ENCODE results near the gene PSEN1.

Gene PSEN1

DNA sequence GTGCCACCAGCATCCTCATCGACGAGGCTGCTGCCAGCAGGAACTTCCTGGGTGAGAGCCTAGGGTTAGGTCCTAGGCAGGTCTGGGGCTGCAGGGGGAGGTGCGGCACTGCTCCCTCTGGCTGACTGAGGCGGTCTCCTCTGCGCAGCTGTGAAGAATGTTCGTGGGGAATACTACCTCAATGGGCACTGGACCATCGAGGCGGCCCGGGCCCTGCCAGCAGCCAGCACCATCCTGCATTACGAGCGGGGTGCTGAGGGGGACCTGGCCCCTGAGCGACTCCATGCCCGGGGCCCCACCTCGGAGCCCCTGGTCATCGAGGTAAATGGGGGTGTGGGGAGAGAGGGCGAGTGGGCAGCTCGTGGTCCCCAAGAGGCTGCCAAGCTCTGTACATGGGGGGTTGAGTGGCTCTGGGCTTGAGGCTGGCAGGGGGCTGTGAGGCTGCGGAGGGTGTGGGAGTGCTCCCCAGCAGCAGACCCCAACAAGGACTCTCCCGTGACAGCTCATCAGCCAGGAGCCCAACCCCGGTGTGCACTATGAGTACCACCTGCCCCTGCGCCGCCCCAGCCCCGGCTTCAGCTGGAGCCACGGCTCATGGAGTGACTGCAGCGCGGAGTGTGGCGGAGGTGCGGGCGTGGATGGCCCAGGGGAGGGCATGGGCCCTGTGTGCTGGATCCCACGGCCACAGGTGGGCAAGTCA lies 115.4 kb downstream of the PSEN1 start:
- in situ Hi-C loops (cut with MboI; ENCODE audit: low sequenced_read_pairs): no loop called here

DNA sequence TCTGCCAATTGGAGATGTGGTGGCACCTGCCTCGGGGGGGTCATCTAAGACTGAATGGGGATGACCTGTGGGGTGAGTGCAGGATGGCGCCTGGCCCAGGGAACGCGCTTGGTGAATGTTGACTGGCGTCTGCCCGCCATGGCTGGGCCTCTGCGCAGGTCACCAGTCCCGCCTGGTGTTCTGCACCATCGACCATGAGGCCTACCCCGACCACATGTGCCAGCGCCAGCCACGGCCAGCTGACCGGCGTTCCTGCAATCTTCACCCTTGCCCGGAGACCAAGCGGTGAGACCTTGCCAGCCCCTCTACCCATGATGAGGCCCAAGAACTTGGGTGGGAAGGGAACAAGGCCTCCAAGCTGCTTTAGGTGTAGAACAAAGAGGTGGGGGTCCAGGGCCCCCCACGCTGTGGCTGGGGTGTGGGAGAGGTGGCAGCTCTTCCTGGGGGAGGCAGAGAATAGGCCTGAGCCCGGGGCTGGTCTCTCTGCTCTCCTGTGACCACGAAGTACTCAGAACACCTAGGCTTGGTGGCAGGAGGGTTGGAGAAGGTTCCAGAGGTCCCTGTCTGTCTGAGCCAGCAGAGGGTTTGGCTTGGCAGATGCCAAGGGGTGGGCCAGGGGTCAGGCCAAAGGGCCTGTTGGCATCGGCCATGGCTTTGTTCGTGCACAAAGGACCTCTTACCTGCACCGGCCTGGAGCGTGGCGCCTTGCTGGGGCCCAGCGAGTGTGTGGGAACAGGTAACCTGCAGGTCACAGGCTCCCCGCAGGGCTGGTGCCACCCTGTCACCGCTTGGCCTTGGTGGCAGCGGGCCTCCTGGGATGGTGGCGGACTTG lies 116.4 kb downstream of the PSEN1 start:
- in situ Hi-C loops (cut with MboI; ENCODE audit: low sequenced_read_pairs): no loop called here

DNA sequence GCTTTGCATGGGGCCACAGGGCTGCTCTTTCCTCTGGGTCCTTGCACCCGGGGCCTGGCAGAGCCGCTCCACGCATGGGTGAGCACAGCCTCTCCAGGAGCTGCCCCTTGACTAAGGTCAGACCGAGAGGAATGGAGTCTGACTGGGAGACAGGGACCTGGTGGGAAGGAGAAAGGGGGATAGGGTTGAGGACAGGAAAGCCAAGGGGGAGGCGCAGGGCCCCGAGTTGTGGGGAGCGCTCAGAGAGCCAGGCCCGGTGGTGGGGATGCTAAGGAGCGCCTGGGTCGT lies 117.0 kb downstream of the PSEN1 start:
- in situ Hi-C loops (cut with MboI; ENCODE audit: low sequenced_read_pairs): no loop called here

DNA sequence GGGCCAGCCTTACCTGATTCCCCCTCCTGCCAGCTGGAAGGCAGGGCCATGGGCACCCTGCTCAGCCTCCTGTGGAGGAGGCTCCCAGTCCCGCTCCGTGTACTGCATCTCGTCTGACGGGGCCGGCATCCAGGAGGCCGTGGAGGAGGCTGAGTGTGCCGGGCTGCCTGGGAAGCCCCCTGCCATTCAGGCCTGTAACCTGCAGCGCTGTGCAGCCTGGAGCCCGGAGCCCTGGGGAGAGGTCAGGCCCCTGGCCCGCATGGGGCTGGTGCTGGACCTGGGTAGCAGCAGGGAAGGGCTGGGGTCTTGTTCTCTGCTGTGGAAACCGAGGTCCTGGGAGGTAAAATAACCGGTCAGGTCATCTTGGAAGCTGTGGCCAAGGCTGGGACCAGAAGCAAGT lies 117.4 kb downstream of the PSEN1 start:
- in situ Hi-C loops (cut with MboI; ENCODE audit: low sequenced_read_pairs): no loop called here

DNA sequence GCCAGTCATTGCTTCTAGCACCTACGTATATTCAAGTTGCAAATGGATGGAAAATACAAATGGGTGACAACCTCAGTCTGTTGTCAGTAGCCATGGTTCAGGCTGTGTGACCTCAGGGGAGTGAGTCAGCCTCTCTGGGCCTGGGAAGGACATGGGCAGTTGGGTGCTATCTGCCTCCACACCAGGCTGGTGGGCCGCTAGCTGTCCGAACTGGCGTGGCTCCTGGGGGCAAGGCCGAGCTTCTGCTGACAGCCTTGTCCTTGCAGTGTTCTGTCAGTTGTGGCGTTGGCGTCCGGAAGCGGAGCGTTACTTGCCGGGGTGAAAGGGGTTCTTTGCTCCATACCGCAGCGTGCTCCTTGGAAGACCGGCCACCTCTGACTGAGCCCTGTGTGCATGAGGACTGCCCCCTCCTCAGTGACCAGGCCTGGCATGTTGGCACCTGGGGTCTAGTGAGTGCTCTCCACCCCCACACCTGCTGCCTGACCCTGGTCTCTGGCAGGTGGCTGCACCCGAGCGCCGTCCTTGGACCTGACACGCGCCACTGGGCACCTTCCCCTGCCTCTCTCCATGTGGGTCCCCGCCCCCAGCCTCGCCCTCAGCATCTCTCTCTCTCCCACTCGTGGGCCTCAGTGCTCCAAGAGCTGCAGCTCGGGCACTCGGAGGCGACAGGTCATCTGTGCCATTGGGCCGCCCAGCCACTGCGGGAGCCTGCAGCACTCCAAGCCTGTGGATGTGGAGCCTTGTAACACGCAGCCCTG lies 118.1 kb downstream of the PSEN1 start:
- in situ Hi-C loops (cut with MboI; ENCODE audit: low sequenced_read_pairs): no loop called here

DNA sequence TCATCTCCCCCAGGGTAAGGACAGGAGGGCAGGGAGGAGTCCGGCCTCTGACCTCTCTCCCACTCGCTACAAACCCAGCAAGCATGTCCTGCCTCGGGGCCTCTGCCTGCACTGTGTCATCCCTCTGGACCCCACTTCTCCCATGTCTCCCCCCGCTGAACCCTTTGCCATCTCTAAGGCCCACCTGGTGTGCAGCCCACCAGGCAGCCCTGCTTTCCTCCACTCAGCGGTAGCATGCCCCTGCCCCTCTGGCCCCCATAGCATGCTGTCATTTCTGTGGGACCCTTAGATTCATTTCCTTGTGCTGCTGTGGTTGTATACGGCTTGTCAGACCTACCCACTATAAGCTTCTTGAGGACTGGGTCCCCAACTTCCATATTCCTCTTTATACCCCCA lies 118.7 kb downstream of the PSEN1 start:
- in situ Hi-C loops (cut with MboI; ENCODE audit: low sequenced_read_pairs): no loop called here

DNA sequence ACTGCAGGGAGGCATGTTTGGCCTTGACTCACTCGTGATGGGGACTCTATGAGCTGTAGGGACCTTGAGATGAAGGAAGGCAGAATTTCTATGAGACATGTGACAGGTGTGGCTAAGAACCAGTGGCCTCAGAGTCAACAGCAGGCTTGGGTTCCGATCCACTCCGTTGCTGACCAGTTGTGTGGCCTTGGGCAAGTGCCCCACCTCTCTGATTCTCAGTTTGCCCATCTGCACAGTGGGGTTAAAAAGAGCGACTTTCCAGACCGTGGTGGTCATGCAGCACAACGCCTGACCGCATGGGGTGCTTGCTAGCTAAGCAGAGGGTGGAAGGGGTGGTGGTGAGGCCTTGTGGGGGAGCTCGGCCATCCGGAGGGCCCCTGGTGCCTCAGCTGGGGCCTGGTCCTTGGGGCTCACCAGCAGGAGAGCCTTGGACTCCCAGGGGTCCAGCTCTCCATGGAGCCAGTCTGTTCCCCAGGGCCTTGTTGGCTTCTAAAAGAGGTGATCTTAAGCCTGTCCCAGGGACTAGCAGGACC lies 119.5 kb downstream of the PSEN1 start:
- in situ Hi-C loops (cut with MboI; ENCODE audit: low sequenced_read_pairs): no loop called here

DNA sequence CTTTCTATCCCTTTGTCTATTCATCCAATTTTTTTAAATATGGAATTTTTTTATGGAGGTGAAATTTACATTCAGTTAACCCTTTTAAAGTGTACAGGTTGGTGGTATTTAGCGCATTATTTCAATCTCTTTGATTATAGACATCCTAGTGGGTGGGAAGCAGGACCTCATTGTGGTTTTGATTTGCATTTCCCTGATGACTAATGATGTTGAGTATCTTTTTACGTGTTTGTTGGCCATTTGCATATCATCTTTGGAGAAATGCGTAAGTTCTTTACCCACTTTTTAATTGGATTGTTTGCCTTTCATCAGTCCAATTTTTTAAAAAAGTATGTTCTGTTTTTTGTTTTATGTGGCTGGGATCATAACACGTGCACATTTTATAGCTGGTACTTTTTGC lies 121.8 kb downstream of the PSEN1 start:
- in situ Hi-C loops (cut with MboI; ENCODE audit: low sequenced_read_pairs): no loop called here

DNA sequence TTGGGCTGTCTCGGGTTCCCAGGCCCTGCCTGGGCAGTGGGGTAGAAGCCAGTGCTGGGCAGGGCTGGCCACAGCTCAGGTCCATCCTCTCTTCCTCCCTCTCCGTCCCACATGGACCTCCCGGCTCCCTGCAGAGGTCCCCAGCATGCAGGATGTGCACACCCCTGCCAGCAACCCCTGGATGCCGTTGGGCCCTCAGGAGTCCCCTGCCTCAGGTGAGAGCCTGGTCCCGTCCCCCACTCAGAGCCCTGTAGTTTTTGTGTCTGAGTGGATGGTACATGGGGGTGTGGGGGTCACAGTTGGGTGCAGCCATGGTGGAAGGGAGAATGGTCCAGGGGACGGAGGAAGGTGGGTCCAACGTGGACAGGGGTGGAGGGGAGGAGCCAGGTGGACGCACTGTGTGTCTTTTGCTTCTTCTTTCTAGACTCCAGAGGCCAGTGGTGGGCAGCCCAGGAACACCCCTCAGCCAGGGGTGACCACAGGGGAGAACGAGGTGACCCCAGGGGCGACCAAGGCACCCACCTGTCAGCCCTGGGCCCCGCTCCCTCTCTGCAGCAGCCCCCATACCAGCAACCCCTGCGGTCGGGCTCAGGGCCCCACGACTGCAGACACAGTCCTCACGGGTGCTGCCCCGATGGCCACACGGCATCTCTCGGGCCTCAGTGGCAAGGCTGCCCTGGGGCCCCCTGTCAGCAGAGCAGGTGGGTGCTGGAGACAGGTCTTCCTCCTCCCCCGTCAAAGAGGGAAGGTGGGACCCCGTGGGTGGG lies 122.7 kb downstream of the PSEN1 start:
- in situ Hi-C loops (cut with MboI; ENCODE audit: low sequenced_read_pairs): no loop called here

DNA sequence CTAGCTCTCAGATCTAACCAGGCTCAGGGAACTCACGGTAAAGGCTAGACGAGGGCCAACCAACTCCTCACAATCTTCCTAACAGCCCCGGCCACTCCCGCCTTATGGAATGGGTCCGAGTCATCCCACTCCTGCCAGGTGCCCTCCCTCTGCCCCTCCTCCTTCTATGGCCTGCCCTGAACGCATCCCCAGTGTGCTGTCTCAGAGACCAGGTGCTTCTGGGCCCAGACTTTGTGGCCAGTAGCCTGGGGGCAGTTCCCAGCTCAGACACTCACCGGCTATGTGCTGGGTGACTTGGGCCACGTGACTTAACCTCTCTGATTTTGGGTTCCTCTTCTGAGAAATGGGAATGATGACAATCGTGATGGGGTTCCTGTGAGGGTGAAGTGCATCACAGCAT lies 123.5 kb downstream of the PSEN1 start:
- in situ Hi-C loops (cut with MboI; ENCODE audit: low sequenced_read_pairs): no loop called here

DNA sequence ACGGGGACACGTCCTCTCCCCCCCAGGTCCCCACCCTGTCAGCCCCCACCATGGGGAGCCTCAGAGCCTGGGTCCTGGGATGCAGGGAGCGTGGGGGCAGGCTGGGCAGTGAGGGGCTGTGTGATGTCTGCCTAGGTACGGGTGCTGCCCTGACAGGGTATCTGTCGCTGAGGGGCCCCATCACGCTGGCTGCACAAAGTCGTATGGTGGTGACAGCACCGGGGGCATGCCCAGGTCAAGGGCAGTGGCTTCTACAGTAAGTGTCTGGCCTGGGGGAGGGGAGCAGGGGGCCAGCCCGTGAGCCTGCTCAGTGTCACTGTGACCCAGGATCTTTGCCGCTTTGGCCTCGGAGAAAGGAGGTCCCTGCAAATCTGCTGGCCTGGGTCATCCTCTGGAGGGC lies 124.3 kb downstream of the PSEN1 start:
- in situ Hi-C loops (cut with MboI; ENCODE audit: low sequenced_read_pairs): no loop called here

DNA sequence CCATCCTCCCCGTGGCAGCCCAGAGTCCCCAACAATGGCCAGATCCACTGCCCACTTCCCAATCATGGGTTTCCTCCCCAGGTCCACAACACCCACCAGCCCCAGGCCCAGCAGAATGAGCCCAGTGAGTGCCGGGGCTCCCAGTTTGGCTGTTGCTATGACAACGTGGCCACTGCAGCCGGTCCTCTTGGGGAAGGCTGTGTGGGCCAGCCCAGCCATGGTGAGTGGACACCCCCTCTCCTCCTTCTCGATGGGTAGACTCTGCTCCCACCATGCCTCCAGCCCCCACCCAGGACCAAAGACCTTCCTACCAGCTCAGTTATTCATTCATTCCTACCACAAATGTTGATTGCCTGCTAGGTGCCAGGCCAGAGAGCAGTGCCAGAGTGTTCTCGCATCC lies 124.8 kb downstream of the PSEN1 start:
- in situ Hi-C loops (cut with MboI; ENCODE audit: low sequenced_read_pairs): no loop called here

DNA sequence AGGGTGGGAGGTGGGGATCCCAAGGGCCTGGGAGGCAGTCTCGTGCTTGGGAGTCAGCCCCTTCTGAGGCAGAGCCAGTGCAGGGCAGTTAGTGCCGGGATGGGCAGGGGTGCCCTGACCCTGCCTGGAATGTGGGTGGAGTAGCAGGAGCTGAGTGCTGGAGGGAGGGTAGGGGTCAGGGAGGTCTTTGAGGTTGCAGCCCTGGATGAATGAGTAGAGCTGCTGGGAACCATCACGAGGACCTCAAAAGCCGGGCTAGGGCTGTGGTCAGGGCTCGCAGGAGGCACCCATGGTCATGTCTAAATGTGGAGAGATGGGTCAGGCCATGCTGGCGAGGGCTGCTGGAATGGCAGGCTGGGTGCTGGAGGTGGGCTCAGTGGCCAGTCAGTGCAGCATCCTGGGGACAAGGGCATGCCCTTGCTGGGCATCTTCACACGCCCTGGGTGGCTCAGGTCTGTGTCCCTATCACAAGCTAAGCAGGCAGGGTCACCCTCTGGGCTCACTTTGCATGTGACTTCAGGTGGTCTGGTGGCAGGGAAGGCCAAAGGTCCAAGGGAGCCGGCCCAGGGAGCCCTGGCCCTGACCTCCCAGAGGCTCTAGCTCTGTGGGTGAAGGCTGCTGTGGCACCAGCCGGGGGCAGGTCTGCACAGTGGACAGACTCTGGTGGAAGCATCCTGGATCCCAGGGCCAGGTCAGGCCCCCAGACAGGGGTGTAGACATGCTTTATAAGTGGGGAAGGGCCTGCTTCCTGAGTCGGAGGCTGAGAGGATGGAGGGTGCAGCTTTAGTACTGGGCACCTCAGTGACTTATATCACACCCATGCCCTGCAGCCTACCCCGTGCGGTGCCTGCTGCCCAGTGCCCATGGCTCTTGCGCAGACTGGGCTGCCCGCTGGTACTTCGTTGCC lies 125.5 kb downstream of the PSEN1 start:
- in situ Hi-C loops (cut with MboI; ENCODE audit: low sequenced_read_pairs): no loop called here

DNA sequence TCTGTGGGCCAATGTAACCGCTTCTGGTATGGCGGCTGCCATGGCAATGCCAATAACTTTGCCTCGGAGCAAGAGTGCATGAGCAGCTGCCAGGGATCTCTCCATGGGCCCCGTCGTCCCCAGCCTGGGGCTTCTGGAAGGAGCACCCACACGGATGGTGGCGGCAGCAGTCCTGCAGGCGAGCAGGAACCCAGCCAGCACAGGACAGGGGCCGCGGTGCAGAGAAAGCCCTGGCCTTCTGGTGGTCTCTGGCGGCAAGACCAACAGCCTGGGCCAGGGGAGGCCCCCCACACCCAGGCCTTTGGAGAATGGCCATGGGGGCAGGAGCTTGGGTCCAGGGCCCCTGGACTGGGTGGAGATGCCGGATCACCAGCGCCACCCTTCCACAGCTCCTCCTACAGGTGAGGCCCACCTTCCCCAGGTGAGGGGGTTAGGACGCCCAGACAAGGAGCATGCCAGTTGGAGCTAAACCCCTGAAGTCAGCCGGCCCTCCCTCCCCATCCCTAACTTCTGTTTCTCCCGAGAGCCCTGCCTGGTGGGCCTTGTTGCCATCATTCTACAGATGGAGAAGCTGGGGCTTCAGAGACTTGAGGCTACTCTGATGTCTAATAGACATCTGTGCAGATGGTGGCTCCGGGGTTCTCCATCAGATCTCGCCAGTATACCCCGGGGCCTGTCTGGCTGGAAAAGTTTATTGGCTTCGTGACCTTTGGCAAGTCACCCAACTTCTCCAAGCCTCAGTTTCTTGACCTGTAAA lies 126.3 kb downstream of the PSEN1 start:
- in situ Hi-C loops (cut with MboI; ENCODE audit: low sequenced_read_pairs): no loop called here

DNA sequence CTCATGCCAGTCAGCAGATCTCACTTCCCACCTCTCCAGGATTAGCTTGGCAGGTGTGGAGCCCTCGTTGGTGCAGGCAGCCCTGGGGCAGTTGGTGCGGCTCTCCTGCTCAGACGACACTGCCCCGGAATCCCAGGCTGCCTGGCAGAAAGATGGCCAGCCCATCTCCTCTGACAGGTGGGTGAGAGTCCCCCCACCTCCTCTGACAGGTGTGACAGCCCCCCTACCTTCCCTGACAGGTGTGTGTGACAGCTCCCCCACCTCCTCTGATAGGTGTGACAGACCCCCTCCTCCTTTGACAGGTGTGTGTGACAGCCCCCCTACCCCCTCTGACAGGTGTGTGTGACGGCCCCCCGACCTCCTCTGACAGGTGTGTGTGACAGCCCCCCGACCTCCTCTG lies 127.3 kb downstream of the PSEN1 start:
- in situ Hi-C loops (cut with MboI; ENCODE audit: low sequenced_read_pairs): no loop called here

DNA sequence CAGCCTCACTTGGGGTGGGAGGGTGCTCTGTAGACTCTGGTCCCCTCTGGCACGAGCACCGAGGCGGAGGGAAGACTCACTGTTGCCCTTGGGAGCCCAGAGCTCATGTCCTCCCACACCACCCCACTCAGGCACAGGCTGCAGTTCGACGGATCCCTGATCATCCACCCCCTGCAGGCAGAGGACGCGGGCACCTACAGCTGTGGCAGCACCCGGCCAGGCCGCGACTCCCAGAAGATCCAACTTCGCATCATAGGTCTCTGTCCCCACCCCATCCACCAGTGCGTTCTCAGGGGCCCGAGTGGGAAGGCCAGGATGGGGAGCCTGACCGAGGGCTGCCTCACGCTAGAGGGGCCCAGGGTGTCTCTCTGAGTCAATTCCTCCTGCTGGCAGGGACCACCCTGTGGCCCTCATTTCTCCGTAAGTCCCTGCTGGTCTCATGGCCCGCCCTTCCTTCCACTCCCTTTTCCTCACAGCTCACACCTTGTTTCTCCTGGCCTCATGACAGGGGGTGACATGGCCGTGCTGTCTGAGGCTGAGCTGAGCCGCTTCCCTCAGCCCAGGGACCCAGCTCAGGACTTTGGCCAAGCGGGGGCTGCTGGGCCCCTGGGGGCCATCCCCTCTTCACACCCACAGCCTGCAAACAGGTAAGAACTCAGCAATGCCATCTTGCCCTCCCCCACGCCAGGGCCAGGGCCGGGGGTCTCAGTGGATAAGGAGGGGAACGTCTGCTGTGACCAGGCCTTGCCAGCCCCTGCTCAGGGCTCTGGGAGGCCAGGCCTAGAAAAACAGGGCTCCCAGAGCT lies 128.0 kb downstream of the PSEN1 start:
- in situ Hi-C loops (cut with MboI; ENCODE audit: low sequenced_read_pairs): no loop called here

DNA sequence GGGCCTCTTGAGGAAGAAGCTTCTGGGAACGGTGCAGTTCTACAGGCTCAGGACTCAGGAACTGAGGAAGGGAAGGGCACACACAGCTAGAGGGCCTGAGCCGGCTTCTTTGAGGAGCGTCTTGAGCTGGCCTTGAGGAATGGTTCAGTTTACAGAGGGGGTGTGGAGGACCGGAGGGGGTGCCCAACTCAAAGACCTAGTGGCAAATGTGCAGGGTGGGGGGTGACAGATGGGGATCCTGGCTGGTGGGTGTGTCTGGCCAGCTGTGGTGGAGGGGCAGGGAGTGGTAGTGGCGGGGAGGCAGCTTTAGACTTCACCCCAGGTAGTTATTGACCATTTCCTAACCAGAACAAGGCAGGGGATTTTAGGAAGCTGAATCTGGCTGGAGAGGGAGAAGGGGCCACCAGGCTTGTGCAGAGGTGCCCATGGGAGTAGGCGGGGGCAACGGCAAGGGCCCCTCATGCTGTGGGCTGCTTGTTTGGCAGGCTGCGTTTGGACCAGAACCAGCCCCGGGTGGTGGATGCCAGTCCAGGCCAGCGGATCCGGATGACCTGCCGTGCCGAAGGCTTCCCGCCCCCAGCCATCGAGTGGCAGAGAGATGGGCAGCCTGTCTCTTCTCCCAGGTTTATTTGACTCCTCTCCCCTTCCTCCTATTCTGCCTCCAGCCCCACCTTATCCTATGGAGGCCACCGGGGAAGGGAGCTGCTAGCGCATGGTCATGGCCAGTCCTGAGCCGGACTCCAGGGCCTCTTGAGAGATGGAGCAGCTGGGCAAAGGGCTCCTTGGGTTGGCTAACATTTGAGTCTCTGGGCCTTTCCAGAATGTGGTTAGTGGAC lies 128.8 kb downstream of the PSEN1 start:
- in situ Hi-C loops (cut with MboI; ENCODE audit: low sequenced_read_pairs): no loop called here

DNA sequence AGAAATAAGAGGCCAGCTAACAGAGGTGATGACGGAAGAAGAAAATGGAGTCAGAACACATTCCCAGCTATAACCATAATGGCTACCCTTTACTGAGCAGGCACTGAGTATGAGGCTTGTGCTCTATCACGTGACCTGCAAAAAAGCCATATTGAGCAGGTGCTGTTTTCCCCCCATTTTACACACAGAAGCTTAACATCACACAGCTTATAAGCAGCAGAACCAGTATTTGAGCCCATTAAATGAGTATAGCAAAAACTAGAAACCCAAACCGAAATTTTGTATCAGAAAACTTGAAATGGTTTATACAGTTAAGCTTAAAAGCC lies 129.4 kb downstream of the PSEN1 start:
- in situ Hi-C loops (cut with MboI; ENCODE audit: low sequenced_read_pairs): no loop called here
